Natural killer cell (primary cell): ENCODE results near the gene ATP6V1D. TPM values are rescaled to one million over a fixed set of nuclear protein-coding genes. Genes with fewer than 3 reads are reported as not detected.
A peak's percentile ranks its signal among the peaks of the same experiment; 100 is the strongest.

Source experiments
- ATAC-seq, 3 donors: fragments of 150-1000 bp in 2 of 3; fragments of 200-7000 bp in 1 of 3; cut with Tn5 transposase; 1 replicate in 1 of 3; 2 replicates in 2 of 3; pipeline ENCODE4 v1.10.0; 2021; ENCODE audit warnings: mild to moderate bottlenecking in 2 of 3, moderate library complexity in 2 of 3
- DNase-seq, 2 donors: peaks; one replicate each; pipeline versions ENCODE4 v3.0.0 to v3.0.0-alpha.2; 2013 to 2021; ENCODE audit warnings: mixed read lengths in 1 of 2
- H3K27ac ChIP-seq: one replicate; pipeline ENCODE4 v1.5.1; 2013; ENCODE audit warnings: mild to moderate bottlenecking, low read length
- H3K27me3 ChIP-seq: one replicate; pipeline ENCODE4 v1.6.1; 2013; ENCODE audit warnings: low read length; ENCODE audit not compliant: control insufficient read depth, insufficient read depth
- H3K36me3 ChIP-seq: one replicate; pipeline ENCODE4 v1.6.1; 2013; ENCODE audit warnings: low read length; ENCODE audit not compliant: control insufficient read depth, insufficient read depth
- H3K4me1 ChIP-seq: one replicate; pipeline ENCODE4 v1.6.1; 2013; ENCODE audit warnings: low read length; ENCODE audit not compliant: control insufficient read depth, insufficient read depth
- H3K4me3 ChIP-seq: one replicate; pipeline ENCODE4 v1.5.1; 2013; ENCODE audit warnings: low read length
- H3K9me3 ChIP-seq: one replicate; pipeline ENCODE4 v1.6.1; 2013; ENCODE audit warnings: low read length; ENCODE audit not compliant: control insufficient read depth, insufficient read depth
- H3K27ac Mint-ChIP-seq, 2 donors: one replicate each; pipeline ENCODE4 v1.8.0; 2022; ENCODE audit warnings: mild to moderate bottlenecking in 2 of 2, mixed read lengths in 2 of 2, moderate library complexity in 1 of 2
- H3K27me3 Mint-ChIP-seq, 2 donors: one replicate each; pipeline ENCODE4 v1.8.0; 2022; ENCODE audit warnings: low read depth in 2 of 2, mixed read lengths in 2 of 2
- H3K36me3 Mint-ChIP-seq: one replicate; pipeline ENCODE4 v1.8.0; 2022; ENCODE audit warnings: mixed read lengths
- H3K4me1 Mint-ChIP-seq, 2 donors: one replicate each; pipeline ENCODE4 v1.8.0; 2022; ENCODE audit warnings: mixed read lengths in 2 of 2
- H3K4me3 Mint-ChIP-seq: one replicate; pipeline ENCODE4 v1.8.0; 2022; ENCODE audit warnings: mild to moderate bottlenecking, moderate library complexity, mixed read lengths
- H3K9me3 Mint-ChIP-seq, 2 donors: one replicate each; pipeline ENCODE4 v1.8.0; 2022; ENCODE audit warnings: mixed read lengths in 2 of 2
- CTCF ChIP-seq: fragments of 200-600 bp; IDR thresholded peaks from one replicate; pipeline ENCODE4 v1.8.0; 2022; ENCODE audit warnings: antibody characterized with exemption
- WGBS: methylation state at CpG from one replicate; pipeline ENCODE4 v1.1.7; 2013; ENCODE audit warnings: missing lambda C conversion rate; ENCODE audit not compliant: insufficient coverage; 5-methylcytosine and 5-hydroxymethylcytosine counted together
- intact Hi-C: fragments of 100-400 bp; cut with micrococcal nuclease; formaldehyde crosslinking; loops from one replicate; pipeline ENCODE4 v1.14.2; 2022
- total RNA-seq, 4 donors: library from RNA; stranded (reverse); fragments of 120-200 nt in 1 of 4; gene quantifications; one replicate each; pipeline versions ENCODE4 v1.2.3 to v1.2.4, GENCODE V29; 2013 to 2022

Gene ATP6V1D
- total RNA-seq, 3 donors from 2014 or later (not counting 1 experiment from before 2014, with no cell fraction given) = 61.9 to 77.5 (median 70.0) TPM

- Histone ChIP-seq H3K9me3 (no peaks in the 10 kb centered on the region), H3K27me3 (no peaks in the 10 kb centered on the region), H3K36me3 (peaks cover 77% of the 10 kb centered on the region), H3K4me1 (no peaks in the 10 kb centered on the region), H3K4me3 (no peak overlapping the region), H3K27ac (no peak overlapping the region)
- intact Hi-C loops = no loop called here
- WGBS = 83% methylated on average over 2 of the region's 2 CpGs
- H3K27ac Mint-ChIP-seq = peak overlapping the region; percentile 38 to 45
- no peak for ATAC-seq
- peaks cover 21 to 25% of the 10 kb centered on the region in 2 donors for H3K4me1 Mint-ChIP-seq
- no peak for DNase-seq
- H3K36me3 Mint-ChIP-seq = peaks cover 24% of the 10 kb centered on the region
- TF ChIP-seq CTCF = no peak
- H3K4me3 Mint-ChIP-seq = no peak overlapping the region
- no peaks in the 10 kb centered on the region for H3K27me3 Mint-ChIP-seq
- H3K9me3 Mint-ChIP-seq = no peaks in the 10 kb centered on the region
Measured at GRCh38 chr14:67373347-67373746, 13.7 kb upstream of the ATP6V1D start.

DNA sequence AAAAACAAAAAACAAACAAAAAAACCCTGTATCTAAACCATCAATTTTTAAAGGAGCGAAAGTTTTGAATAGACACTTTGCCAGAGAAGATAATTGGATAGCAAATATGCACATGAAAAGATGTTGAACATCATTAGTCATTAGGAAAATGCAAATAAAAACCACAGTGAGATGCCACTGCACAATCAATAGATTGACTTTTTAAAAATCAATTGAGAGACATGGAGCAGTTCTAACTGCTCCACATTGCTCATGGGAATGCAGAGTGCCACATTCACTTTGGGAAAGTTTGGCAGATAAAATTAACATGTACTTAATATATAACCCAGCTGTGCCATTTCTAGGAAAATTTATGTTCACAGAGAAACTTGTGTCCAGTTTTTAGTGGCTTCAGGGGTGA, 13.2 kb upstream of the ATP6V1D start:
- no peaks in the 10 kb centered on the region for H3K4me1 ChIP-seq
- no peak overlapping the region for H3K4me3 ChIP-seq
- Mint-ChIP-seq H3K27ac (peak overlapping the region; percentile 38 to 45), H3K4me3 (no peak overlapping the region), H3K36me3 (peaks cover 24% of the 10 kb centered on the region), H3K27me3 (no peaks in the 10 kb centered on the region), H3K4me1 (peaks cover 21 to 25% of the 10 kb centered on the region in 2 donors), H3K9me3 (no peaks in the 10 kb centered on the region)
- TF ChIP-seq CTCF = no peak
- ATAC-seq (no peak), DNase-seq (no peak)
- no peak overlapping the region for H3K27ac ChIP-seq
- no peaks in the 10 kb centered on the region for H3K9me3 ChIP-seq
- H3K36me3 ChIP-seq = peaks cover 77% of the 10 kb centered on the region
- no CpG with 5 or more reads among the region's 1 CpG for WGBS
- no peaks in the 10 kb centered on the region for H3K27me3 ChIP-seq
- intact Hi-C loops = no loop called here

GRCh38 chr14:67371247-67372148, 11.9 kb upstream of the ATP6V1D start:
- 90% methylated on average over 3 of the region's 4 CpGs for WGBS
- no peaks in the 10 kb centered on the region for H3K27me3 Mint-ChIP-seq
- H3K27me3 ChIP-seq = no peaks in the 10 kb centered on the region
- H3K36me3 Mint-ChIP-seq = peaks cover 17% of the 10 kb centered on the region
- no peak overlapping the region for H3K27ac Mint-ChIP-seq
- intact Hi-C loops = no loop called here
- peaks cover 75% of the 10 kb centered on the region for H3K36me3 ChIP-seq
- no peak overlapping the region for H3K4me3 Mint-ChIP-seq
- no peaks in the 10 kb centered on the region for H3K4me1 ChIP-seq
- H3K27ac ChIP-seq = no peak overlapping the region
- H3K9me3 Mint-ChIP-seq = no peaks in the 10 kb centered on the region
- no peaks in the 10 kb centered on the region for H3K9me3 ChIP-seq
- no peak for DNase-seq
- peaks cover 27 to 30% of the 10 kb centered on the region in 2 donors for H3K4me1 Mint-ChIP-seq
- H3K4me3 ChIP-seq = no peak overlapping the region
- TF ChIP-seq CTCF = no peak
- ATAC-seq = no peak
